Embryonic facial prominence (tissue), 1 donor: ENCODE data around the gene TCEANC2.

Experiments
- DNase-seq: peaks from one replicate; pipeline ENCODE4 v3.0.0-alpha.2; 2016; ENCODE audit errors: extremely low spot score

The TCEANC2 gene

GRCh38 chr1:54114001-54114400 is 60.6 kb downstream of the TCEANC2 start:
- no peak for DNase-seq

GRCh38 chr1:54114955-54115354 is 61.5 kb downstream of the TCEANC2 start:
- no peak for DNase-seq

- DNase-seq = no peak
These were observed 62.1 kb downstream of the TCEANC2 start for GRCh38 chr1:54115520-54115919.

GRCh38 chr1:54117815-54118563 is 64.6 kb downstream of the TCEANC2 start:
- DNase-seq = no peak

- DNase-seq = no peak
These were observed 65.3 kb downstream of the TCEANC2 start for GRCh38 chr1:54118704-54119103.

- no peak for DNase-seq
These were observed 66.8 kb downstream of the TCEANC2 start for GRCh38 chr1:54120018-54120697.

- DNase-seq = no peak
These were observed 67.5 kb downstream of the TCEANC2 start for GRCh38 chr1:54120698-54121481.

GRCh38 chr1:54121482-54122134 is 68.2 kb downstream of the TCEANC2 start:
- peak; percentile 33 for DNase-seq

- no peak for DNase-seq
These were observed 68.8 kb downstream of the TCEANC2 start for GRCh38 chr1:54122135-54122751.

- DNase-seq = no peak
These were observed 69.6 kb downstream of the TCEANC2 start for GRCh38 chr1:54122992-54123391.

GRCh38 chr1:54124472-54124871 is 71.1 kb downstream of the TCEANC2 start:
- no peak for DNase-seq

- no peak for DNase-seq
These were observed 71.5 kb downstream of the TCEANC2 start for GRCh38 chr1:54124906-54125305.

GRCh38 chr1:54125386-54126070 is 72.1 kb downstream of the TCEANC2 start:
- no peak for DNase-seq

- no peak for DNase-seq
These were observed 72.9 kb downstream of the TCEANC2 start for GRCh38 chr1:54126271-54126815.

- DNase-seq = no peak
These were observed 74.3 kb downstream of the TCEANC2 start for GRCh38 chr1:54127594-54128300.

- no peak for DNase-seq
These were observed 76.5 kb downstream of the TCEANC2 start for GRCh38 chr1:54129858-54130257.

- no peak for DNase-seq
These were observed 78.0 kb downstream of the TCEANC2 start for GRCh38 chr1:54131419-54131818.

GRCh38 chr1:54132495-54132894 is 79.1 kb downstream of the TCEANC2 start:
- no peak for DNase-seq

GRCh38 chr1:54134295-54134694 is 80.9 kb downstream of the TCEANC2 start:
- no peak for DNase-seq
